ENCODE results near the gene ARSD.

Gene ARSD

GRCh38 chrX:2862404-2862803 lies 66.7 kb downstream of the ARSD start:
- DNase-seq (ENCODE audit: low read depth in 2 of 3, low spot score in 1 of 3) = no peak

DNA sequence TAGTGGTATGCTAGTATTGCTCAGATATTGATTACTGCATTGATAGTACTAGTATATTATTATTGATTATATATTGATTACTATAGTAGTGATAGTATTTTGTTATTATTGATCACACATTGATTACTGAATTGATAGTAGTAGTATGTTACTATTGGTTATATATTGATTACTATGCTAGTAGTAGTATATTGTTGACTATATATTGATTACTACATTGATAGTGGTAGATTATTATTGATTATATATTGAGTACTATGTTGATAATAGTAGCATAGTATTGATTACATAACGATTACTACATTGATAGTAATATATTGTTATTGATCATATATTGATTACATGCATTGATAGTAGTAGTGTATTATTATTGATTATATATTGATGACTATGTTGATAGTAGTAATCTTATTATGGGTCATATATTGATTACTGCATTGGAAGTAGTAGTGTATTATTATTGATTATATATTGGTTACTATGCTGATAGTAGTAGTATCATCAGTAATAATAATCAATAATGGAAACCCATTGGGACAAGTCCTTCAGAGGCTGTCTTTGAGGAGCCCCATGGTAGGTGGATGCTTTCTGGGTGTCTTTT lies 69.8 kb downstream of the ARSD start:
- no peak for DNase-seq (ENCODE audit: low read depth in 2 of 3, low spot score in 1 of 3)

- no peak for DNase-seq (ENCODE audit: low read depth in 2 of 3, low spot score in 1 of 3)
These were observed 71.6 kb downstream of the ARSD start for GRCh38 chrX:2857566-2857965.

DNA sequence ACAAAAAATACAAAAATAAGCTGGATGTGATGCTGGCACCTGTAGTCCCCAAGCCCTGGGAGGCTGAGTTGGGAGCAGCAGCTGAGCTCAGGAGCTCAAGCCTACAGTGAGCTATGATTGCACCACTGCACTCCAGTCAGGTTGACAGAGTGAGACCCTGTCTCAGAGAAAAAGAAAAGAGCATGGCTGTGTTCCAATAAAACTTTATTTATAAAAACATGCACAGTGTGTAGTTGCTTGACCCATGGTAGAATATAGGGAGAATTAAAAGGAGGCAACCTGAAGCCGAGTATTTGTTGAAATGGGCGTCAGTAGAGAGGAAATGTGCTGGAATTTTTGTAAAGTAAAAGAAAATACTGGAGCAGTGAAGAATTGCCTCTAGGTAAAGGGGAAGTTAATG lies 73.4 kb downstream of the ARSD start:
- DNase-seq (ENCODE audit: low read depth in 2 of 3, low spot score in 1 of 3) = no peak

DNA sequence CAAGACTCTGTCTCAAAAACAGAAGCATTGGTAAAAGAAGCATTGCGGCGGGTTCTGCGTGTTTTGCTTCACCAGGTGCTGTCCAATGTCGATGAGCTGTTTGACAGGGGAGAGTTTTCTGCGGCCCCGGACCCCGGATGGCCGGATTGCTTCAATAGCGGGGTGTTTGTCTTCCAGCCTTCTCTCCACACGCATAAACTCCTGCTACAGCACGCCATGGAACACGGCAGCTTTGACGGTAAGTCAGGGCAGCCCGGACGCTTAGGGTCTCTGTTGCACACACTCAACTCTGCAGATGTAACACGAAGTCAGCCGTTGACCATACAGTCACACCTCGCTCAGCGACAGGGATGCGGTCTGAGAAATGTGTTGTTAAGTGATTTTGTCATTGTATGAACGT lies 74.2 kb downstream of the ARSD start:
- no peak for DNase-seq (ENCODE audit: low read depth in 2 of 3, low spot score in 1 of 3)

Data from stimulated activated CD4-positive, alpha-beta T cell treated with anti-CD3 and anti-CD28 coated beads, Interleukin-12 subunit alpha, Interleukin-12 subunit beta, amount 100 ng/mL, for 48 hours (primary cell).